Neural cell (in vitro differentiated cells): ENCODE results near the gene C6orf163.

Experiments used
- CTCF ChIP-seq: fragments of 450-650 bp; IDR thresholded peaks from 2 replicates; pipeline ENCODE4 v1.5.1; 2014; ENCODE audit warnings: antibody characterized with exemption, mild to moderate bottlenecking, moderate library complexity; ENCODE audit not compliant: poor library complexity, severe bottlenecking
- EP300 ChIP-seq: fragments of 450-650 bp; conservative IDR thresholded peaks from 2 replicates; pipeline ENCODE4 v1.6.1; 2014; ENCODE audit warnings: antibody characterized with exemption, mild to moderate bottlenecking, moderate library complexity; ENCODE audit not compliant: poor library complexity, severe bottlenecking
- EZH2 ChIP-seq: fragments of 200-600, 300-800 bp; shearing (Covaris generic), sonication (generic); IDR thresholded peaks from 2 replicates; pipeline ENCODE4 v1.6.1; 2014; ENCODE audit warnings: antibody characterized with exemption, low read length, borderline replicate concordance, mild to moderate bottlenecking; ENCODE audit not compliant: insufficient read depth, poor library complexity, severe bottlenecking
- MXI1 ChIP-seq: fragments of 450-650 bp; conservative IDR thresholded peaks from 2 replicates; pipeline ENCODE4 v1.6.1; 2014; ENCODE audit warnings: antibody characterized with exemption, mild to moderate bottlenecking; ENCODE audit not compliant: poor library complexity, severe bottlenecking
- RAD21 ChIP-seq: fragments of 450-650 bp; conservative IDR thresholded peaks from 2 replicates; pipeline ENCODE4 v1.6.1; 2014; ENCODE audit warnings: antibody characterized with exemption, mild to moderate bottlenecking, moderate library complexity
- TAF1 ChIP-seq: IDR thresholded peaks from 2 replicates; pipeline ENCODE4 v1.6.1; 2012; ENCODE audit warnings: low read depth
- TF ChIP-seq, protein P1 (sequence below): IDR thresholded peaks from 2 replicates; pipeline ENCODE4 v1.6.1; 2012; ENCODE audit warnings: borderline replicate concordance

GRCh38 chr6:87308970-87309369, 35.6 kb upstream of the C6orf163 start:
- TF ChIP-seq CTCF: no peak
- TF ChIP-seq TAF1: no peak
- TF ChIP-seq EZH2: no peak
- no peak for TF ChIP-seq MXI1
- no peak for TF ChIP-seq EP300
- no peak for TF ChIP-seq RAD21
- TF ChIP-seq, protein P1, sequence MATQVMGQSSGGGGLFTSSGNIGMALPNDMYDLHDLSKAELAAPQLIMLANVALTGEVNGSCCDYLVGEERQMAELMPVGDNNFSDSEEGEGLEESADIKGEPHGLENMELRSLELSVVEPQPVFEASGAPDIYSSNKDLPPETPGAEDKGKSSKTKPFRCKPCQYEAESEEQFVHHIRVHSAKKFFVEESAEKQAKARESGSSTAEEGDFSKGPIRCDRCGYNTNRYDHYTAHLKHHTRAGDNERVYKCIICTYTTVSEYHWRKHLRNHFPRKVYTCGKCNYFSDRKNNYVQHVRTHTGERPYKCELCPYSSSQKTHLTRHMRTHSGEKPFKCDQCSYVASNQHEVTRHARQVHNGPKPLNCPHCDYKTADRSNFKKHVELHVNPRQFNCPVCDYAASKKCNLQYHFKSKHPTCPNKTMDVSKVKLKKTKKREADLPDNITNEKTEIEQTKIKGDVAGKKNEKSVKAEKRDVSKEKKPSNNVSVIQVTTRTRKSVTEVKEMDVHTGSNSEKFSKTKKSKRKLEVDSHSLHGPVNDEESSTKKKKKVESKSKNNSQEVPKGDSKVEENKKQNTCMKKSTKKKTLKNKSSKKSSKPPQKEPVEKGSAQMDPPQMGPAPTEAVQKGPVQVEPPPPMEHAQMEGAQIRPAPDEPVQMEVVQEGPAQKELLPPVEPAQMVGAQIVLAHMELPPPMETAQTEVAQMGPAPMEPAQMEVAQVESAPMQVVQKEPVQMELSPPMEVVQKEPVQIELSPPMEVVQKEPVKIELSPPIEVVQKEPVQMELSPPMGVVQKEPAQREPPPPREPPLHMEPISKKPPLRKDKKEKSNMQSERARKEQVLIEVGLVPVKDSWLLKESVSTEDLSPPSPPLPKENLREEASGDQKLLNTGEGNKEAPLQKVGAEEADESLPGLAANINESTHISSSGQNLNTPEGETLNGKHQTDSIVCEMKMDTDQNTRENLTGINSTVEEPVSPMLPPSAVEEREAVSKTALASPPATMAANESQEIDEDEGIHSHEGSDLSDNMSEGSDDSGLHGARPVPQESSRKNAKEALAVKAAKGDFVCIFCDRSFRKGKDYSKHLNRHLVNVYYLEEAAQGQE: no peak
